Measurements from ENCODE around the gene AZI2.

AZI2 gene

DNA sequence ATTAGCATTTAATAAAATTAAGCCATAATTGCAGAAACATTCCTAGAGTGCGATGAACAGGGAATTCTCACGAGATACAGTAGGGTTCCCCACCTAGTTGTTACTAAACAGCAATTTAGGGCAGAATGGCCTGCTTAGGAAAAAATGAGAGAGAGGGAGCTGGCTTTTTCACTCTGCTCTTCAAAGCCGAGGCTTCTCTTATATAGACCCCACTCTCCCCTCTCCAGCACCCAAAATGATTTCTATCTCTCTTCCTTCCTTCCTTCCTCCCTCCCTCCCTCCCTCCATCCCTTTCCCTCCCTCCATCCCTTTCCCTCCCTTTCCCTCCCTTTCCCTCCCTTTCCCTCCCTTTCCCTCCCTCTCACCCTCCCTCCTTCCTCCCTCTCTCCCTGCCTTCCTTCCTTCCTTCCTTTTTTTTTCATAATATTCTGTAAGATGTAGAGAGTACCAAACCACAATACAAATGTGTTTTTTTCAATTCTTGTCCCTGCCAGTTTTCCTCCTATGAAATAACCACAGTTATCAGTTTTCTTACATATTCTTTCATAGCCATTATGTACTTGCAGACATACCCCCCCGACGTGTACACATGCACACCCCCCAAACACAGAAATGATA is 48.2 kb downstream of the AZI2 start:
- no peak for DNase-seq

DNA sequence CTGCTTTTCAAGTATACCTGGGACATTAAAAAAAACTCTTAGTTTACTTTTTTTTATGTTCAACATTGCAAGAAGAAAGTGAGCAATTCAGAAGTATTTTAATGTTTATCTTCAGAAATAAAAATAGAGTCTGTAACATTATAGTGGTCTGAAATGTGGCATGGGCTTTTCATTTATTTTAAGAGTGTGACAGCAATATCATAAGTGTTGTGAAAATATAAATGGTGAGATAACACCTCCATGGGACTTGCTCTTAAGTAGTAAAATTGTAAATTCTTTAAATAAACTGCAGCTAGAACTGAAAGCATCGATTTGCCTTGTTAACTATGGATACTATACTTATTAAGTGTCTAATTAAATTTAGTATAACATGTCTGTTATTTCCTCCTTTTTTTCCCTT is 48.9 kb downstream of the AZI2 start:
- no peak for DNase-seq

DNA sequence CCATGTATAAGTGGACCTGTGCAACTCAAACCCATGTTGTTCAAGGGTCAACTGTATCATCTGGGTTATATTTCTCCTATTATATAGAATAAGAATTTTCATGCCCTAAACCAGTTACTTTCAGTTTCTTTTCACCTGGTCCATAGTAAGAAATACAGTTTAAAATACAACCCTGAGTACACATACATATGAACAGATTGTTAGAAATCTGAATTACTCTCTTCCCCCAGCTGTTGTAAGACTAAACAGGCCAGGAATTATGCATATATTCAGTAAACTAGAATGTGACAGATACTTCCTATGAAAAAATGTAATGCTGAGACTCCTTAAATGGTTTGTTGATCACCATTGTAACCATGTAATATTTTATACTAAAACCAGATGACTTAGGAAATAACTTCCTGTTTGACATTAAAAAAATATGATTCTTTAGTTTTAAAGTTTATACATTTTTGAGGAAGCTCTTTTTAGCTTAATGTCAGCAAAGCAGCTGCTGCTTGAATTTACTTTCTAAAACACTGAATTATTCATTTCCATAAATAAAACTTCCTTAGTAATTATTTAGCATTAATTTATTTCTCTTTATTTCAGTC is 52.6 kb downstream of the AZI2 start:
- no peak for DNase-seq

DNA sequence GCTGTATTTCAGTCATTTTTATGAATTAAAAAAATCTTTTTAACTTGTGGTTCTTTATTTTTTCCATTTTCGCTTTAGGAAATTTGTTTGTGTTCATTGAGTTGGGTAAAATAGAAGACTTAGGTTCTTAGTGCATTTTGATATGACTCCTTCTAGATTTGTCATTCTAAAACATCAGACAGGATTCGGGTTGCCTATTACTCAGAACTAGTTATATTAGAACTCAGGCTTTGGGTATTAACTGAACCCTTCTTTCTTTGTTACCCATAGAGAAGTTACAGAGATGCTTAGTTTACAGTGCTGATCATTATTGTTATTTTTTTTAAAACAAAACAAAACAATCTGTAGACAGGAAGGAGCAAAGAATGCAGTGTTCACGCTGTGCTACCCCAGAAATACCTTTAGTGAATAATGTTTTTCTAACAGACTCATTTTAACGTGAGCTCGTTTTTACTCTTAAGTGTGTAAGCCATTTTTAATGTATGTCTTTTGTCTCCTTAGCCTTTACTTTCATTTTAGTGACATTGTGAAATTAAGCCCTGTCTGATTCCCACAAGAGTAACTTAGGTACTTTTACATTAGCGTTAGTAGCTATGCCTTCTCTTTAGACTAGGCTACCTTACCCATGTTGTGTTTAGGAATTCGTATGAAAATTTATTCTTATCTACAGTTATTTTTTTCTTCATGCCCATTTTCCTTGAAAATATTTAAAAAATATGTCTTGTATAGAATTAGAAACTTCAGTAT is 53.8 kb downstream of the AZI2 start:
- DNase-seq = no peak

DNA sequence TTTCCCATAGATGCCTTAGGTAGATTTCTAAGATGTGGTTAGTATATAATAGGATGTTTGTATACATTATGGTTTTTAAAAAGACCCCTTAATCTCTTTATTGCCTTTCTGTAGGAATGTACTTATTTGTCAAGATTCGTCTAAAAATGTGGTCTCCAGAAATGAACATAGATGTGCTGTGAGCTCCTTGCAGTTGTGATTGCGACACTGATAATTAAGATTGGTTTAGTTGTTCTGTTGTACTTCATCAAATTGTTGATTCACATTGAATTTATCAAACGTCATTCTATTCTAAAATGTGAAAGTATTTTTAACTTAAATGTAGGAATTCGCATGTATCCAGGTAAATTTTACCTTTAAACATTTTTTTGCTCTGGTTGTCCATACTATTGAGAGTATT is 56.0 kb downstream of the AZI2 start:
- DNase-seq = no peak

DNA sequence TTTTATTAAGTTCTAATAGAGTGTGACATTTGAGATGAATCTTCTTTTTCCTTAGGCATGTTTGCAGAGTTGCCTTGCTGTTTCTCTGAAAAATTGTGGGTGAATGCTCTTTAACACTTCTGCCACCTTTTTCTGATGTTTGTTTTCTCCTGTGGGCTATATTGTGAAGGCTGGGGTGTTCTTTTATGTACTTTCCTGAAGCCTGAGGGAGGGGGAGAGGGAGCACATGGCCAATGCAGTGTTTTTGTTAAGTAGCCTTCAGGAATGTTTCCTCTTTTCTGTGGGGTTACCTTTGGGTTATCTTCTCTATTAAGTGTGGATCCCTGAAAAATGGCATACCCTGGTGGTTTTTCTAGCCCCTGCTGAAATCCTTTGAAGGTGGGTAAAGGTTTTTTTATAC is 57.0 kb downstream of the AZI2 start:
- no peak for DNase-seq

DNA sequence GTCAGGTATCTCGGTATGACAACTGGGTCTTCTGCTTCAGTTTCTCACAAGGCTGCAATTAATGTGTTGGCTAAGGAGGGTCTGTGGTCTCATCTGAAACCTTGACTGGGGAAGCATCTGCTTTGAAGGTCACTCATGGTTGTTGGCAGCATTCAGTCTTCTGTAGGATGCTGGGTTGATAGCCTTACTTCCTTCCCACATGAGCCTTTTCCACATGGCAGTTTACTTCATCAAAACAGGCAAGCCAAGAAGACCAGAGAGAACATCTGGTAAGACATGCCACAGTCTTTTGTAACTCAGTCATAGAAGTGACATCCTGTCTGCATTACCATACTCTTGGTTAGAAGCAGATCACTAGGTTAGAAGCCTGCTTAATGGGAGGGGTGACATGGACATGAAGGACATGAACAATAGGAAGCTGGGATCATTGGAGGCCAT is 57.7 kb downstream of the AZI2 start:
- no peak for DNase-seq

DNA sequence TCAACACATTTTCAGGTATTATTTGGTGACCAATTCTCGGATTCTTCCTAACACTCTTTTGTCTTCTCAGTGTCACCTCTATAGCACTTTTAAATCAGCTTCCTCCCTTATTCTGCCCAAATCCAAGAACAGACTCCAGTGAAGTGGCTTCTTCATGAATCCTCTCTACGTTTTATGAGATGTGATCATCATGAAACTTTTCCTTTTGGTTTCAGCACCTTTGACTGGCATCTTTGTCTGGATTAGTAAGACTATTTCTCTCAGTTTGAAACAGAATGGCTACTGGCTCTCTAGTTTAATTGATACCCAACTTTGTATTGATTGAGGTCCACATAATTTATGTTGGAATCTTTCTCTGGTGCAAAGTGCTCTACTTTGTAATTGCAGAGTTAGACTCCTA is 61.6 kb downstream of the AZI2 start:
- DNase-seq = no peak

DNA sequence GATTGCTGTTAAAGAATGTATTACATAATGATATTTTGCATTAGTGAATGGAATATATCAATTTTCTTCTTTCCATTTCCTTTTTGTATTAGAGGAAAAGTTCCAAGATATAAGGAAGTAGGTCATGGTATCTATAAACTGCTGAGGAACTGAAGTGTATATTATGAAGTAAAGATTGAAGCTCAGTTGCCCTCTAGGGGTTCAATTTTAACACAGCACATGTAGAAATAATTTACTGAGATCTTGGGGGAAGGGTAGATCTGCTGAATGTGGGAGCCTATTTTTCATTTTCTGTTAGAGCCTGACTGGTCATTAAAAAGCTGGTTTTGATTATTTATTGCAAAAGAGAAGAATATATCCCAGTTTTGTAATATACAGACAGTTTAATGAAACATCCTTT is 62.0 kb downstream of the AZI2 start:
- DNase-seq = peak; percentile 31

DNA sequence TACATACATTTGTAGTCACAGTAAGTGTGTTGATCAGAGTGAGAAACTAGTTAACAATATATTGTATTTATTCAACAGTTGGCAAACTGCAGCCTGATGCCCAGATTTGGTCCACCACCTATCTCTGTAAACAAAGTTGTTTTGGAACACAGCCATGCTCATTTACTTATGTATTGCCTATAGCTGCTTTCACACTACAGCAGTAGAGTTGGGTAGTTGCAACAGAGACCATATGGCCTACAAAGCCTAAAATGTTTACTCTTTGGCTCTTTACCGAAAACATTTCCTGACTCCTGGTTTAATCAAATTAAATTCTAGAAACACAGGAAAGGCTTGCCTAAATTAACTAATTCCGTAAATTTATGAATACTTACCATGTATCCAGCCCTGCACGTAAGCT is 67.8 kb downstream of the AZI2 start:
- no peak for DNase-seq

DNA sequence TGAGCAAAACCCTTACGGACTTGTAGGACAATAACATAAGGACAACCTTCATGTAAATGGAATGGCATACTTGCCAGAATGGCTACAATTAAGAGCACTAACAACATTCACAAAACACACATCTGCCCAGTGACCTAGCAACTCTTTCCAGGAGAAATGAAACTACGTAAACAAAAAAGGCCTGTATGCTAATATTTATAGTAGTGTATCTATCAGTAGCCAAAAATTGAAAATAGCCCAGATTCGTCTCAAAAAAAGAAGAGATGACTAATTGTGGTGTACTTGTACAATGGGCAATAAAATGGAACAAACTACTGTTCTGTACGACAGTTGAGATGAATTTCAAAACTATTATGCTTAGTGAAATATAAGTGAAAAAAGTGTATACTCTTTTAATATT is 68.9 kb downstream of the AZI2 start:
- no peak for DNase-seq

DNA sequence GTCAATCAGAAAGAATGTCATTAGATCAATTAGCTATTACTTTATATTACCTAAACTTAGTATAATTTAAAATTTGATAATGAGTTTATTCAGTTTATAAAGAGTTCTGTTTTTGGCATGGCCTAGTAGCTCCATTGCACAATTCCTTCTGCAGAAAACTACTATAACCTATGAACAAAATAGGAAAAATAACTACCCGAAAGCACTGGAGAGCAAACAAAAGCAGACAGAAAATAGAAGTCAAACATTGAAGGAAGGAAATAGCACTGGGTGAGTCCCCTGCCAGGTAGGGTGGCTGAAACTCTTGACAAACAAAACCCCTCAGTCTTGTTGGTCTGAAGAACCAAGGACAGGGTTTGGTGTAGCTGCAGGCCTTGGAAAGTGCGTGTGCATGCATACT is 69.7 kb downstream of the AZI2 start:
- DNase-seq = no peak

DNA sequence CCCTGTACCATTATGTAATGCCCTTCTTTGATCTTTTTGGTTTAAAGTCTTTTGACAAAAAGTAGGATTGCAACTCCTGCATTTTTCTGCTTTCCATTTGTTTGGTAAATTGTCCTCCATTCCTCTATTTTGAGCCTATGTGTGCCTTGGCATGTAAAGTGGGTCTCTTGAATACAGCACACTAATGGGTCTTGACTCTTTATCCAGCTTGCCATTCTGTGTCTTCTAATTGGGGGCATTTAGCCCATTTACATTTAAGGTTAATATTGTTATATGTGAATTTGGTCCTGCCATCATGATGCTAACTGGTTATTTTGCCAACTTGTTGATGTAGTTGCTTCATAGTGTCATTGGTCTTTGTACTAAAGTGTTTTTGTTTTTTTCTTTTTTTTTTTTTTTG is 74.8 kb downstream of the AZI2 start:
- no peak for DNase-seq
